ENCODE measurements around the gene VASN.
A peak's percentile ranks its signal among the peaks of the same experiment; 100 is the strongest.

Gene VASN

DNA sequence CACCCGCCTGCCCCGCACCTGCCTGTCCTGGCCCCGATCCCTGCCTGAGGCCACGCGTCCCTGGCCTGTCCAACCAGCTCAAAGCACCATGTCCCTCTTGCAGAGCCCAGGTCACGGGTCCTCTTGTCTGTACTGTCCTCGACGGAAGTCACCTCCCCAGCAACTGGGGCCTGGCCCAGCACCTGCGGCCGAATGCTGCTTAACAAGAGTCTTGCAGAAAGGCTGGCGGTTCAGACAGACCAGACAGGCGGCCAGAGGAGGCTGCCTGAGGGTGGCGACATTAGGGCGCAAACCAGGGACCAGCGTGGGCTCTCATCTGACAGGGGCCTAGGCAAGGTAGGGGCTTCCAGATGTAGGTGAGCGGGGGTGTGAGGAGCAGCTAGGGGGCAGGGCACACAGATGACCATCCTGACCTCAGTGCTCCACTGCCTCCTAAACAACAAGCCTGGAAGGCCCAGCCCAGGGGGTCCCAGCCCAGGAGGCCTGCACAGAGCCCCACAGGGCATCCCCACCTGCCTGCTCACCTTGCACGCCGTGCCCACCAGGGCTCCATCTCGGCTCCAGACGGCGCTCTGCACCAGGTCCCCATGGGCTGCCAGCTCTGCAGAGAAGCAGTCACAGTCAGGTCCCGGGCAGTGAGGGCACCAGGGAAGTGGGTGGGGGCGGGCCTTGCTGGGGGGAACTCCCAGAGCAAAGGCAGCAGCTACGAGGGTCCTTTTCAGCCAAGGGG is 33.5 kb downstream of the VASN start:
- Mint-ChIP-seq H3K27me3 (no peaks in the 10 kb centered on the region), H3K4me3 (no peak overlapping the region), H3K27ac (no peak overlapping the region), H3K36me3 (no peaks in the 10 kb centered on the region), H3K9me3 (ENCODE audit: low read depth) (no peaks in the 10 kb centered on the region), H3K4me1 (ENCODE audit: low read depth) (peaks cover 7% of the 10 kb centered on the region)

- Mint-ChIP-seq H3K27ac (no peak overlapping the region), H3K4me3 (no peak overlapping the region), H3K27me3 (no peaks in the 10 kb centered on the region), H3K9me3 (ENCODE audit: low read depth) (no peaks in the 10 kb centered on the region), H3K36me3 (no peaks in the 10 kb centered on the region), H3K4me1 (ENCODE audit: low read depth) (peaks cover 13% of the 10 kb centered on the region)
Measured at GRCh38 chr16:4407543-4408322, 36.1 kb downstream of the VASN start.

DNA sequence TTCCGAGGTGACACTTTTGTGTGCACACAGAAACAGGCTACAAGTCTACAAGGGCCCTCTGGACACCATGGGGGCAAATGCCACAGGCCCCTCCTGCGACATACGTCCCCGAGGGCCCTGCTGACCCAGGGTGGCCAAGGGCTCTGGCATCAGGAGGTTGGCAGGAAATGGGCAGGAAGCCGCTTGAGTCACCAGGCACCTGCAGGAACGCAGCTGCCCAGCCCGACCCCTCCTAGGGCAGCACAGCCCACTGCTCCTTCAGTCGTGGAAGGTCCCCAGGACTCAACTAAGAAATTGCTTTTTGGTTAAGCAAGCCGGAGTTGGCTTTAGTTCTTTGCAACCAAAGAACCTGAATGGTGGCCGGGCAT is 36.7 kb downstream of the VASN start:
- H3K9me3 Mint-ChIP-seq (ENCODE audit: low read depth): no peaks in the 10 kb centered on the region
- H3K4me1 Mint-ChIP-seq (ENCODE audit: low read depth): peaks cover 18% of the 10 kb centered on the region
- H3K27ac Mint-ChIP-seq: no peak overlapping the region
- no peaks in the 10 kb centered on the region for H3K36me3 Mint-ChIP-seq
- H3K4me3 Mint-ChIP-seq: no peak overlapping the region
- no peaks in the 10 kb centered on the region for H3K27me3 Mint-ChIP-seq

DNA sequence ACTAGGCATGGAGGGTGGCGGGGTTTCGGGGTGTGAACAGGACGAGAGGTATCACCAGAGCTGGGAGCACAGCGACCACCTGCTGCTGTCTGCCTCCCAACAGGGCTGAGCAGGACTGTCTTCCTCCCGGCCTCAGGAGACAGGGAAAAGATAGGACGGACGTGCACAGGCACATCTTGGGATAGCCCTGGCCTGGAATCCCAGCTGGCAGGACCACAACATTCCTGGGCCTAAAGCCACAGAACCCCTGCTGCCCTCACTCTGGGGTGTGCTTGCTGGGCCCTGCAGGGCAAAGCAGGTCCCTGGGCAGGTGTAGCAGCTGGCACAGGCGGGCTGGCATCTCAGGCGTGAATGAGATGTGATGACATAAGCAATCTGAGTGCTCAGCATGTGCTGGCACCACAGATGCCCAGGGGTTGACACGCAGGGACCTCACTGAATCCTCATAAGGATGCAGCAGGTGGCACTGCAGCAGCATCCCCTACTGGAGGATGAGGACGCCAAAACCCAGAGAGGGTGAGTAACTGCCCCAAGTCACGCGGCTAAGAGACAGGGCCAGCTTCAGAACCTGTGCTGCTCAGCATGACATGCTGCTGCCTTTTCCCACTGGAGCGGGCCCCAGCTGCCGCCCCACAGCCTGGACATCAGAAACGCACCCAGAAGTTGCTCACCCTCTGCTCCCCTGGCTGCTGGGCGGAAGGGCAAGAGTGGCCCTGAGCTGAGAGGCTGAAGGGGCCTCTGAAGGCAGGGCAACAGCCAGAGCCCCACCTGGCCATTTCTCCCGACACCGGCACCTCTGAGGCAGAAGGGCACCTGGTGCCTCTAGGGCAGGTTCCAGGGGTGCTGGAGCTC is 37.7 kb downstream of the VASN start:
- no peaks in the 10 kb centered on the region for H3K36me3 Mint-ChIP-seq

GRCh38 chr16:4410335-4411075 is 38.9 kb downstream of the VASN start:
- peak overlapping the region; percentile 71 for H3K27ac Mint-ChIP-seq
- H3K27me3 Mint-ChIP-seq: no peaks in the 10 kb centered on the region
- peaks cover 37% of the 10 kb centered on the region for H3K4me1 Mint-ChIP-seq (ENCODE audit: low read depth)
- no peaks in the 10 kb centered on the region for H3K9me3 Mint-ChIP-seq (ENCODE audit: low read depth)
- no peak overlapping the region for H3K4me3 Mint-ChIP-seq
- peaks cover 3% of the 10 kb centered on the region for H3K36me3 Mint-ChIP-seq

More for the DNA sequence above, 37.7 kb downstream of the VASN start:
- H3K4me3 Mint-ChIP-seq: no peak overlapping the region
- H3K4me1 Mint-ChIP-seq (ENCODE audit: low read depth): peaks cover 26% of the 10 kb centered on the region
- H3K9me3 Mint-ChIP-seq (ENCODE audit: low read depth): no peaks in the 10 kb centered on the region
- no peak overlapping the region for H3K27ac Mint-ChIP-seq
- H3K27me3 Mint-ChIP-seq: no peaks in the 10 kb centered on the region

DNA sequence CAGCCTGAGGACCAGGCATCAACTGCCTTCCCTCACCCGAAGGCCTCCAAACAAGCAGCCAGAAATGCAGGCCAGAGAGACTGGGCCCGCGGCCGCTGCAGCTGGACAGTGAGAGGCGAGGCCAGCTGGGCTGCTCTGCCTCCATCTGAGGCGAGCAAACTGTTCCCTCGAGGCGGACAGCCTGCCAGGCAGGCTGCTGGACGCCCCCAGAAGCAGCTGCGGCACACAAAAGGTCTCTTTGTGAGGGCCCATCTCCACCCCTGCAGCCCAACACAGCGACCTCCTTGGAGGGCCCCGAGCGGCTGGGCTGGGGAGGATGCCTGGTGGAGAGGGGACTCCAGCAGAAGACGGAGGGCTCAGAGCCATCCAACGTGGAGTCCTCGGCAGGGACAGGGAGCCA is 40.0 kb downstream of the VASN start:
- peaks cover 40% of the 10 kb centered on the region for H3K4me1 Mint-ChIP-seq (ENCODE audit: low read depth)
- H3K27ac Mint-ChIP-seq: no peak overlapping the region
- H3K36me3 Mint-ChIP-seq: peaks cover 3% of the 10 kb centered on the region
- no peaks in the 10 kb centered on the region for H3K9me3 Mint-ChIP-seq (ENCODE audit: low read depth)
- H3K27me3 Mint-ChIP-seq: no peaks in the 10 kb centered on the region
- H3K4me3 Mint-ChIP-seq: no peak overlapping the region

DNA sequence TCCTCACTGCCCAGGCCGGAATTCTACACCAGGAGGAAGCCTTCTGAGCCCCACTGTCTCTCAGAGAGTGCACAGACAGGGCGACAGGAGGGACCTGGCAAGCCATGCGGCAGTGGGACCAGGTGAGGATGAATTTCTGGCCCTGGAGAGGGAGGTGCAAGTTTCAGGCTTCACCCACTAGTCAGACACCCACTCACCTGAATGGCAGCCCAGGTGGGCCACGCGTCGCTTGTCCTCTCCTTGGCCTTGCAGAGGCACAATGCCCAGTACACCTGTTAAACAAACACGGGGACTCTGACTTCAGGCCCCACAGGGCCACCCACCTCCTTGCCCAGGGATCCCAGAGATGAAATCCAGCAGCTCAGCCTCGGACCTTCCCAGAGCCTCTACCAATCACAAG is 40.5 kb downstream of the VASN start:
- peak overlapping the region; percentile 58 for H3K27ac Mint-ChIP-seq
- H3K27me3 Mint-ChIP-seq: no peaks in the 10 kb centered on the region
- peaks cover 42% of the 10 kb centered on the region for H3K4me1 Mint-ChIP-seq (ENCODE audit: low read depth)
- H3K4me3 Mint-ChIP-seq: no peak overlapping the region
- no peaks in the 10 kb centered on the region for H3K9me3 Mint-ChIP-seq (ENCODE audit: low read depth)
- H3K36me3 Mint-ChIP-seq: peaks cover 3% of the 10 kb centered on the region

DNA sequence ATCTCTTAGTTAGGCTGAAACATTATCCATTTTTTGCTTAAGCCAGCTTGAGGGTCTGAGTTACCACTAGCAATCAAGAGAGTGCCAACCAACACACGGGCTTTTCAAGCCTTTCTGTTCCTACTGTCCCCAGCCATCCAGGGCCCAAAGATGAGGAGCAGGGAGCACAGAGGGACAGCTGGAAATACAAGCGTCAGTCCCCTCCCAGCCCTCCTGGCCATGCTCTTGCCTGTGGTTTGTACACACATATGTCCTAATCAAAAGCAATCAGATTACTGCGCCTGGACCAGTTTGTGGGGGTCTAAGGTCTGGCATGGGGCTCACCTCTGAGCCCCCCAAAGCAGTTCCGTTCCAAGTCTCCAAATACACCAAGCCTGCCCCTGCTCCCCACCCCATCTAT is 41.2 kb downstream of the VASN start:
- peaks cover 42% of the 10 kb centered on the region for H3K4me1 Mint-ChIP-seq (ENCODE audit: low read depth)
- H3K4me3 Mint-ChIP-seq: no peak overlapping the region
- peaks cover 3% of the 10 kb centered on the region for H3K36me3 Mint-ChIP-seq
- H3K27me3 Mint-ChIP-seq: no peaks in the 10 kb centered on the region
- no peaks in the 10 kb centered on the region for H3K9me3 Mint-ChIP-seq (ENCODE audit: low read depth)
- peak overlapping the region; percentile 22 for H3K27ac Mint-ChIP-seq

- Mint-ChIP-seq H3K4me3 (peak overlapping the region; percentile 97), H3K36me3 (peaks cover 3% of the 10 kb centered on the region), H3K9me3 (ENCODE audit: low read depth) (no peaks in the 10 kb centered on the region), H3K27ac (peak overlapping the region; percentile 98), H3K4me1 (ENCODE audit: low read depth) (peaks cover 40% of the 10 kb centered on the region), H3K27me3 (no peaks in the 10 kb centered on the region)
Measured at GRCh38 chr16:4414187-4414917, 42.7 kb downstream of the VASN start.

DNA sequence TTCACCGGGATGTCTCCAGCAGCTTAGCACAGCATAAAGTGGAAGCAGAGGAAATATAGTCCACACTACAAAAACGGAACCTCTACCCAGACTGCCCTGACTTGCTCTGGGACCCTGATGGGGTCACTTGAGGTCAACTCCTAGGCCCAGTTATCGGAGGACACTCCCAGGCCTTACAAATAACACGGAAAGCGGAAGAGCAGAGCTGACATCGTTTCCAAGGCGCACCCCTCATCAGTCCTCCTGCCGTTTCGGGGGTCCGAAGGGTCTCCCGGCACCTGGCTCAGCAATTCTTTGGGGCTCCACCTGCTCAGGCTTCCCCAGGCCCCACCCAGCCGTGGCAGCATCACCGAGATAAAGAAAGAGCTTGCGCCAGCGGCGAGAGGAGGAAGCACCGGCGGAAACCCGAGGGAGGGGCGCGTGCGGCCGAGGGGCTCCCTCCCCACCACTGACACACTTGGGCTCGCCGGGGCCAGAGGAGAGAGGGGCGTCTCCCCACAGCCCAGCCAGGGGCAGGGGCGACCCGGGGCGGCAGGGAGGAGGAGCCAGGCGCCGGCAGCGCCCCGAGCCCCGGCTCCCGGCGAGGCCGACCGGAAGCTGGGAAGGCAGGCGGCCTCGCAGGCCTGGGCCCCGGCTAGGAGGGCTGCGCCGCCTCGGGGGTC is 44.0 kb downstream of the VASN start:
- H3K9me3 Mint-ChIP-seq (ENCODE audit: low read depth): no peaks in the 10 kb centered on the region
- no peaks in the 10 kb centered on the region for H3K27me3 Mint-ChIP-seq
- peak overlapping the region; percentile 97 for H3K4me3 Mint-ChIP-seq
- peaks cover 3% of the 10 kb centered on the region for H3K36me3 Mint-ChIP-seq
- peaks cover 38% of the 10 kb centered on the region for H3K4me1 Mint-ChIP-seq (ENCODE audit: low read depth)
- peak overlapping the region; percentile 98 for H3K27ac Mint-ChIP-seq

- Mint-ChIP-seq H3K4me1 (ENCODE audit: low read depth) (peaks cover 34% of the 10 kb centered on the region), H3K4me3 (peak within 1 kb of the TSS; percentile 97), H3K36me3 (peaks cover 3% of the 10 kb centered on the region), H3K27ac (peak within 1 kb of the TSS; percentile 98), H3K9me3 (ENCODE audit: low read depth) (no peaks in the 10 kb centered on the region), H3K27me3 (no peaks in the 10 kb centered on the region)
Measured at GRCh38 chr16:4416200-4417032, 44.8 kb downstream of the VASN start, which contains the start of gene CORO7. Gene CORO7 (minus strand): TSS chr16:4416596. CDS start chr16:4416518, 78 bp downstream.

- Mint-ChIP-seq H3K27me3 (no peaks in the 10 kb centered on the region), H3K27ac (no peak overlapping the region), H3K9me3 (ENCODE audit: low read depth) (no peaks in the 10 kb centered on the region), H3K4me3 (no peak overlapping the region), H3K4me1 (ENCODE audit: low read depth) (peaks cover 17% of the 10 kb centered on the region), H3K36me3 (peaks cover 3% of the 10 kb centered on the region)
Measured at GRCh38 chr16:4419402-4419959, 47.8 kb downstream of the VASN start.
